Peyer's patch (tissue), 4 donors: ENCODE measurements around the gene GREB1.

Experiments
- CTCF ChIP-seq, 6 experiments: fragments of 450-650 bp in 4 of 6; fragments of 200-600 bp in 2 of 6; sonication (generic) in 1 of 6; IDR thresholded peaks; one replicate each; pipeline ENCODE4 v1.5.1; 2017 to 2019; ENCODE audit warnings: antibody characterized with exemption in 6 of 6, mild to moderate bottlenecking in 3 of 6, moderate library complexity in 1 of 6
- POLR2A ChIP-seq, 2 donors: fragments of 450-650 bp; IDR thresholded peaks; one replicate each; pipeline ENCODE4 v1.5.1; 2017; ENCODE audit warnings: antibody characterized with exemption in 2 of 2, mild to moderate bottlenecking in 2 of 2, moderate library complexity in 2 of 2

DNA sequence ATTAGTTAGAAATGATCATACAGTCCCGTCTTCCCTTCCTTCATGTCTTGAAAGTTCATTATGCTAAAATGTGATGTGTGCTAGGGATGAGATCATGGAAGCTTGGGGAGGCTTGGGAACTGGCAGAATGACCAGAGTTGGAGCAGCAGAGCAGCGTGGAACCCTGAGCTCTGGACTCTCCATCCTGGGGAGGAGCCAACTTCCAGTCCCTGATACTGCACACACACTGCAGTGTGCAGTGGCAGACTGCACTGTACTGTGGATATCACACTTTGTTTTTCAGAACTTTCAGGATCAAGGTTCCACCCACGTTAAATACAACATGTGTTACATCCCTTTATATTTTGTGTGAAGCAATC lies 27.3 kb upstream of the GREB1 start:
- TF ChIP-seq CTCF (IDR thresholded peaks at IDR 0.05) (no peak), POLR2A (IDR thresholded peaks at IDR 0.05) (no peak)
